Erythroblast (primary cell): ENCODE data around the gene OR1F1.

Experiments
- DNase-seq, 2 experiments: peaks; one replicate each; lab custom pipeline; 2025; lab: John Stamatoyannopoulos, UW
- GATA1 ChIP-seq: IDR thresholded peaks from 2 replicates; pipeline ENCODE4 v1.6.1; 2011; ENCODE audit warnings: low read depth, mild to moderate bottlenecking, control low read depth, low read length, moderate library complexity
- POLR2A ChIP-seq: IDR thresholded peaks from 2 replicates; pipeline ENCODE4 v1.6.1; 2011; ENCODE audit warnings: mild to moderate bottlenecking, low read length

Gene OR1F1

GRCh38 chr16:3215601-3216262, 27.7 kb downstream of the OR1F1 start:
- no peak for TF ChIP-seq POLR2A
- no peak for TF ChIP-seq GATA1
- no peak for DNase-seq

GRCh38 chr16:3216263-3216640, 28.2 kb downstream of the OR1F1 start:
- no peak for DNase-seq
- TF ChIP-seq GATA1 (no peak), POLR2A (no peak)

GRCh38 chr16:3220839-3221238, 32.8 kb downstream of the OR1F1 start:
- no peak for TF ChIP-seq POLR2A
- TF ChIP-seq GATA1, result no peak
- no peak for DNase-seq

GRCh38 chr16:3223913-3224515, 36.0 kb downstream of the OR1F1 start:
- peak; percentile 27 to 38 for DNase-seq
- TF ChIP-seq GATA1 (no peak), POLR2A (no peak)

- no peak for TF ChIP-seq POLR2A
- no peak for TF ChIP-seq GATA1
- no peak for DNase-seq
Measured at GRCh38 chr16:3234543-3234856, 46.5 kb downstream of the OR1F1 start.

- DNase-seq, result peak; percentile 98
- TF ChIP-seq POLR2A (peak; percentile 92), GATA1 (no peak)
Measured at GRCh38 chr16:3234857-3235561, 47.0 kb downstream of the OR1F1 start, which contains the start of gene ZNF200. ZNF200 (minus strand) TSS chr16:3235158; CDS start chr16:3233755, 1,403 bp downstream.

GRCh38 chr16:3235856-3236669, 48.1 kb downstream of the OR1F1 start:
- DNase-seq, result peak; percentile 21 to 32
- TF ChIP-seq POLR2A, result no peak
- no peak for TF ChIP-seq GATA1

GRCh38 chr16:3241761-3242160, 53.8 kb downstream of the OR1F1 start:
- TF ChIP-seq POLR2A, result no peak
- TF ChIP-seq GATA1, result no peak
- no peak for DNase-seq

- TF ChIP-seq POLR2A (no peak), GATA1 (no peak)
- DNase-seq, result no peak
Measured at GRCh38 chr16:3242709-3243108, 54.7 kb downstream of the OR1F1 start.

- no peak for DNase-seq
- TF ChIP-seq GATA1 (no peak), POLR2A (no peak)
Measured at GRCh38 chr16:3243882-3244281, 55.9 kb downstream of the OR1F1 start.

GRCh38 chr16:3246002-3246401, 58.0 kb downstream of the OR1F1 start:
- no peak for DNase-seq
- no peak for TF ChIP-seq GATA1
- TF ChIP-seq POLR2A, result no peak

- DNase-seq, result no peak
- TF ChIP-seq GATA1 (no peak), POLR2A (no peak)
Measured at GRCh38 chr16:3246876-3247275, 58.9 kb downstream of the OR1F1 start.

GRCh38 chr16:3248596-3248995, 60.6 kb downstream of the OR1F1 start:
- TF ChIP-seq GATA1, result no peak
- TF ChIP-seq POLR2A, result no peak
- no peak for DNase-seq

- TF ChIP-seq GATA1 (no peak), POLR2A (no peak)
- DNase-seq, result no peak
Measured at GRCh38 chr16:3249020-3249419, 61.0 kb downstream of the OR1F1 start.
